ENCODE data around the gene HS3ST2.
"Not testable (repeated sequence)": the region's sequence is repeated elsewhere in the genome, so short reads cannot be mapped to it uniquely, and the experiment has no call there.

The HS3ST2 gene

DNA sequence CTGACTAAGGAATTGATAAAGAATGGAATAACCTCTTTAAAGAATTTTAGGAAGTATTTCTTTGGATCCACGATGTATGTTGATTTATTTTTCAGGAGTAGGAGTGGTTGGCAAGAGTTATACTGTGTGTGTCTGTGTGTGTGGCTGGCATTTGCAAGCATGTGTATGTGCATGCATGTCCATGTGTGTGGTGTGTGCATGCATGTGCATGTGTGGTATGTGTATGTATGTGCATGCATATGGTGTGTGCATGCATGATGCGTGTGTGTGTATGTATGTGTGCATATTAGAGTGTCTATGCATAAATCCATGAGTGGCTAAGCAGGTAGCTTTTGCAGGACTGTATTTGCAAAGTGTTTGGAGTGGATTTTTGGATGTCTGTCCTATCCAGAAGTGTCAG, 120.8 kb downstream of the HS3ST2 start:
- DNase-seq = no peak

DNA sequence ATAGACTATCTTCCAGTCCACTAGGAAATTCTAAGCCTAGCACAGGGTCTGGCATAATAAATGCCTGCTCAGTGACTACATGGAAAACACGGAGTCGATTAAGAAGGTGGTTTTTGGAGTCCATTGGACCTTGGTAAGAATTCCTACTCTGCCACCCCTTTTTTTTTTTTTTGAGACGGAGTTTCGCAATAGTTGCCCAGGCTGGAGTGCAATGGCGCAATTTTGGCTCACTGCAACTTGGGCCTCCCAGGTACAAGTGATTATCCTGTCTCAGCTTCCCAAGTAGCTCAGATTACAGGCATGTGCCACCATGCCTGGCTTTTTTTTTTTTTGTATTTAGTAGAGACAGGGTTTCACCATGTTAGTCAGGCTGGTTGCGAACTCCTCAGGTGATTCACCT, 123.2 kb downstream of the HS3ST2 start:
- DNase-seq = no peak

DNA sequence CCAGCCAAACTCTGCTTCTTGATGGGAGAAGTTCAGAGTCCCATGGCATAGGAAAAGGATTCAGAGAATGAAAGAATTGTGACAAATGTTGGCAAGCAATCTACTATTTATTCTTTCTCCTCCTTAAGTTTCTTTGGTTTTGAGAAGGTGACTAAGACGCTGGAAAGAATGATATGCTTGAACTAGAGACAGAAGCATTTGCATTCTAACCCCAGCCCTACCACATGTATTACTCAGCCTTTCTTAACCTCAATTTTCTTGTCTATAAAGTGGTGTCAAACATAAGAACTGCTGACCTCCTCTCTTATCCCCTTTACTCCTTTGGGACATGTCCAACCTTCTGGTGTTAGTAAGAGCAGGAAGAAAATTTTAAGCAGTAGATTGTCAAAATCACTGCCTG, 124.7 kb downstream of the HS3ST2 start:
- DNase-seq = no peak

GRCh38 chr16:22939744-22940363, 125.9 kb downstream of the HS3ST2 start:
- DNase-seq = not testable (repeated sequence)

- DNase-seq = no peak
These were observed 128.1 kb downstream of the HS3ST2 start for GRCh38 chr16:22941970-22942501.

DNA sequence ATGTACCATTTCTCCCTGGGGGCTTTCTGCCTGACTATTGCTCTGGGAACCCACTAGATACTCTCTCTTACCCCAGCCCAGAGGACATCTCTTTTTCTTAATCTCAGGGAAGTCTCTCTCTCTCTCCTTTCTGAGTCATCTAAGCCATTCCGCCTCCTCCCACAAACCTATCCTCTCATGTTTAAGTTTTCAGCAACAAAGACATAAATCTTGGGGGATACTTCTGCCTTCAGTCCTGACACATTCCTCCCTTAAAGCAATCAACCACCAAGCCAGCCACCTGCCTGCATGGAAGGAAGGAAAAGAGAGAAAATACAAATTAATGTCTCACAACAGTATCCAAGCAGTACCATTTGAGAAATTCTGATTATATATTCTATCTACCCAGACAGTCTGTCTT, 128.8 kb downstream of the HS3ST2 start:
- DNase-seq = no peak

GRCh38 chr16:22945361-22945760, 131.4 kb downstream of the HS3ST2 start:
- no peak for DNase-seq

GRCh38 chr16:22946433-22946832, 132.5 kb downstream of the HS3ST2 start:
- DNase-seq = no peak

DNA sequence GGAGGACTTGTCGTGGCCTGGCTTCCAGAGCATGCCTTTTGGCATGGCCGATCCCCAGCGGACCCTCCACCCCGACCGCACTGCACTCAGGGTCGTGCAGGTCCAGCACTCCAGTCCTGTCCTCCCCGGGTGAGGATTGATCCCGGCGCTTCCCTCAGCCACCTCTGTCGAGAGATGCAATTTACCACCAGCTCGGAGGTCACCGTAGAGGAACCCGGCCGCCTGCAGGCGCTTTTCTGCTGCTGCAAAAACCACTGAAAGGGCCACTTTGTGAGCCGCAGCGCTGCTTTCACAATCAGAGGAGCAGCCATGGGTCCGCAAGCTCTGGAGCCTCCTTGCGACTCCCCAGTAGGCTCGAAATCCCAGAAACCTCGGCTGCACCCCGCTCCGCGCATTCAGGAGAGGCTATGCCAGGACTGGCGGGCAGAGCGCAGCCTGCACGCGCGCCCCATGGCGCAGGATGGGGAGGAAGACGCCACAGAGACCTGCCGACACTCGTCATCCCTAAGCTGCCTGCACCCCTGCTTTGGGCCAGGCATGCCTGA, 134.2 kb downstream of the HS3ST2 start:
- DNase-seq = no peak

GRCh38 chr16:22948603-22949368, 134.8 kb downstream of the HS3ST2 start:
- DNase-seq = peak in 2 of 5 experiments; percentile 31 to 67

DNA sequence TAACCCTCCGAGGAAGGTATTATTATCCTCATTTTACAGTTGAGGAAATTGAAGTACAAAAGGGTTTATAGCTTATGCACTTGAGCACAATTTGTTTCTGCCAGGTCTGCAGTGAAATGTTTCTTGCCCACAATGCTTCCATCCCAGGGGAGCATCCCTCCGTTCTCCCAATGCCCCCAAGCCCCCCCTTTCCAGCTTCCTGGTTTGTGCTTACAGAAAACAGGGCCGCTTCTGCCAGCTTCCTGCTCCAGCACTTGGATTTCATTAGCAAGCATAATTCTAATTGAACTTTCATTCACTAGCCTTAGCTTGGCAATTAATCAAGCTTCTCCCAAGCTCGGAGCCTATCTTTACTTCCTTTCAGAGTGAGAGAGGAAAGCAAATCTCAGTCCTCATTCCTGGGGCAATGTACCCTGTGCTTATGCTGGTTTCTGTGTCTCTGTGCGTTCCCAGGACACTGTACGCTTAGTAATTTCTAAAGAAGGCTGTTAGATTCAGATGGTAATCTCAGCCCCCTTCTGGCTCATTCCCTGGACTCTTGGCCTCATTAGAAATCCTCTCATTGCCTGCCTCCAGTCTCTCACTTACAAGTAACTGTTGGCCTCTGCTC, 141.6 kb downstream of the HS3ST2 start:
- no peak for DNase-seq

- DNase-seq = no peak
These were observed 147.2 kb downstream of the HS3ST2 start for GRCh38 chr16:22961206-22961605.

DNA sequence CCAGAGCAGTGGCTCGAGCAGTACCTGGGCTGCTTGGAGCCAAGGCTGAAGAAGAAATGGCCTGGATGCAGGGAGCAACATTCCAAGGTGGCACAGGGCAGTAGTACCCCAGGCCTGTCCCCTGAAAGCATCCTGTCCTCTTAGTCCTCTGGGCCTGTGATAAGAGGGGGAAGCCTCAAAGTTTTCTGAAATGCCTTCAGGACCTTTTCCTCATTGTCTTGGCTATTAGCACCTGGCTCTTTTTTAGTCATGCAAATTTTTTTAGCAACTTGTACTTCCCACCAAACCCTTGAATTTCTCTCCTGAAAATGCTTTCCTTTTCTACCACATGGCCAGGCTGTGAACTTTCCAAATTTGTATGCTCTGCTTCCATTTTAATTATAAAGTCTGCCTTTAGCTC, 148.9 kb downstream of the HS3ST2 start:
- DNase-seq = no peak

Data from T-helper 2 cell (primary cell).